GM20000 (cell line): Measurements from ENCODE around the gene SLC25A41.

Experiments used
- DNase-seq: peaks from one replicate; pipeline ENCODE4 v3.0.0; 2012; ENCODE audit warnings: low spot score
- TF ChIP-seq, protein P1 (sequence below): IDR thresholded peaks from 2 replicates; pipeline ENCODE4 v1.5.1; 2012; ENCODE audit warnings: mild to moderate bottlenecking, control low read depth; ENCODE audit errors: extremely low read depth, missing control alignments

The SLC25A41 gene

DNA sequence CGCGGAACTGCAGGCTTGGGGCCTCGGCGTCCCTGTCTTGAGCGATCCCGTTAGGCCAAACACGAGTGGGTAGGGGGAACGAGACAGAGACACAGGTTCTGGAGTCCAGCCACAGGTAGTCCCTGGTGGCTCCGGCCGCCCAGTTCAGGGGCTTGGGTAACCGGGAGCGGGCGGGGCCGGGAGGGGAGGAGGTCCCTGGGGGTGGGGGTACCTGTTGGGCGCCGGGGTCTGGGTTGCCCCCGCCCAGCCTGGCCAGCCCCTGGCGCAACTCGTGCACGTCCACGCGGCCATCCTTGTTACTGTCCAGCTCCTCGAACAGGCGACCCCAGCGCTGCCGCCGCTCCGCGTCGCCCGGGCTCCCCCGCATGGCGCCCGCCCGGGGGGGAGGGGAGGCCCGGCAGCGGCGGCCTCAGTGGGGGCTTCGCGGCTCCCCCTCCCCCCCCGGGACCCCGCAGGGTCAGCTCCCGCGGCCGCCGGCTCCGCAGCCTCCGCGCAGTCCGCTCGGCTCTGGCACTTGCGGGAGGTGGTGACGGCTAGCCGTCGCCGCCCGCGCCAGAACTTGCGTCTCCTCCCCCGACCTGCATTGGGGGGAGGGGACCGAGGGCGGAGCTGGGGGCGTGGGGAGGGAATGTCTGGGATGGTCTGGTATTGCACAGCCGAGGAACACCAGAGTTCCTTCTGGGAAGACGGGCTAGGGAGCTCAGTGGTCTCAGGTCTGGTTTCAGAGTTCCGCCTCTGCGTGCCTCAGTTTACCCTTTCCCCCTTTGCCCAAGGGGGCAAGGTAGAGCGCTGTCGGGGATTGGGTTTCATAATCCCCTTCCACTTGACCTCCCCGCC is 25.9 kb upstream of the SLC25A41 start, which contains the start of gene SLC25A23:
SLC25A23 (minus strand) TSS at position 531 of the 837 bp plus-strand sequence; CDS start at position 367, 164 bp downstream.
- TF ChIP-seq, protein P1, sequence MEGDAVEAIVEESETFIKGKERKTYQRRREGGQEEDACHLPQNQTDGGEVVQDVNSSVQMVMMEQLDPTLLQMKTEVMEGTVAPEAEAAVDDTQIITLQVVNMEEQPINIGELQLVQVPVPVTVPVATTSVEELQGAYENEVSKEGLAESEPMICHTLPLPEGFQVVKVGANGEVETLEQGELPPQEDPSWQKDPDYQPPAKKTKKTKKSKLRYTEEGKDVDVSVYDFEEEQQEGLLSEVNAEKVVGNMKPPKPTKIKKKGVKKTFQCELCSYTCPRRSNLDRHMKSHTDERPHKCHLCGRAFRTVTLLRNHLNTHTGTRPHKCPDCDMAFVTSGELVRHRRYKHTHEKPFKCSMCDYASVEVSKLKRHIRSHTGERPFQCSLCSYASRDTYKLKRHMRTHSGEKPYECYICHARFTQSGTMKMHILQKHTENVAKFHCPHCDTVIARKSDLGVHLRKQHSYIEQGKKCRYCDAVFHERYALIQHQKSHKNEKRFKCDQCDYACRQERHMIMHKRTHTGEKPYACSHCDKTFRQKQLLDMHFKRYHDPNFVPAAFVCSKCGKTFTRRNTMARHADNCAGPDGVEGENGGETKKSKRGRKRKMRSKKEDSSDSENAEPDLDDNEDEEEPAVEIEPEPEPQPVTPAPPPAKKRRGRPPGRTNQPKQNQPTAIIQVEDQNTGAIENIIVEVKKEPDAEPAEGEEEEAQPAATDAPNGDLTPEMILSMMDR = no peak
- peak; percentile 94 for DNase-seq

DNA sequence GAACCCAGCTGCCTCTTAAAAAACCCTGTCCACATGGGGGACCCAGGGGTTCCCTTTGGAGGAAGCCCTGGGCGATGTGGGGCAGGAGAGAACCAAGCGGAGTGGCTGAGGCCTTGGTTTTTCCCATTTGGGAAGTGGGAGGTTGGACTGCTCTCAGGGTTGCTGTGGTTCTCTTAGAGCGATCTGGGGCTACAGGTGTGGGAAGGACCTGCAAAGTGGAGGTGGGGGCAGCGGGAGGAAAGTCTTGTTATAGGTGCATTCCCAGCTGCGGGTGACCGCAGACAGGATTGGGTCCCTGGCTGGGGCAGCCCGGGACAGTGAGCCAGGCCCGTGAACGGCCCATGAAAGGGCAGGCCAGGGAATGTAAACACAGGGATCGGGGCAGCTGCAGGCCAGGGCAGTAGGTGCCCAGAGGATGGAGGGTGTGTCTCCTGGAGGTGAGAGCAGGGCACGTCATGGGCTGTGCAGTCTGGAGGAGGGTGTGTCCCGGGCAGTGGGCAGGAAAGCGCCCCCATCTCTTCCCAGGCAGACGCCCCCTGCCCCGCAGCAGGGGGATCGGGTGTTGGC is 25.2 kb upstream of the SLC25A41 start:
- DNase-seq = peak; percentile 37
- TF ChIP-seq, protein P1 = no peak

DNA sequence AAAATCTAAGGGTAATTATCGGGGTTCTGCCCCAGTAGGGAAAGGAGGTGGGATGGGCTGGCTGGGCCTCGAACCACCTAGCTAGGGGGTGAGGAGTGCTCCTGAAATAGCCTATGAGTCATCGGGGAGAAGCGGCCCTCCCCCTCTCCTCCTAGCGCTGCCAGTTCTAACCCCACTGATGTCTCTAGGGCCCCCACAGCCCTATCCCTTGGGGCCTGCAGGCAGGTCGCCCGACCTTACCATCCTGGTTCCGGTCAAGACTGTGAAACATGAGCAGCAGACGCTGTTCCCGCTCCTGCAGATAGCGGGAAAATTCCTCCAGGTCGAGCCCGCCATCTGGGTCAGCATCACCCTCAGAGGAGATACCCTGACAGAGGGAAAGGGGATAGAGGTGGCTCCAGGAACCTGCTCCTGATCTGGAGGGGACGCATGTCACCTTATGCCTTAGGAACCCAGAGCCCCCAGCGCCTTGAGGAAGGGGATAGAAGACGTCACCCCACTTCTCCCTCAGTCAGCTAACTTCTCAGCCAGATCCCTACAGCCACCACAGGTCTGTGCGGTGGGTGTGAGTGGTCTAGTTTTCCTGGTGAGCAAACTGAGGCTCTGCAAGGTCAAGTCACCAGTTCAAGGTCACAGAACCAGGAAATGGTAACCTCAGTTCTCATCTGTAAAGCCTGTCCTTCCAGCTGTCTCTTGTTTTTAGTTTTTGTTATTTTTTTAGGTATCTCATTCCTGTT is 24.6 kb upstream of the SLC25A41 start:
- peak; percentile 71 for DNase-seq
- TF ChIP-seq, protein P1 = no peak

DNA sequence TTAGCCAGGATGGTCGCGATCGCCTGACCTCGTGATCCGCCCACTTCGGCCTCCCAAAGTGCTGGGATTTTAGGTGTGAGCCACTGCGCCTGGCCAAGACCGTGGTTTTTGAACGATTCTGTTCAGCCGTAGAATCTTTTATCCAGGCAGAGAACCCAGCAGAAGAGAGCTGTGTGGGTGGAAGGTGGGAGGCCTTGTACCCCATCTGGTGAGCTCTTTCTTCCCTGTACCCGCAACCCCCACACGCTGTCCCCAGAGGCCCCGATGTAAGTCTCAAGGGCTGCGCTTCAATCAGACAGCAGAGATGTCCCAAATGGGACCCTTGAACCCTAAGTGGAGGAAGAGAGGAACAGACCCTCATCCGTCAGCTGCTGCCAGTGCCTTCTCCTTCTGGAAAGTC is 22.4 kb upstream of the SLC25A41 start:
- TF ChIP-seq, protein P1 = no peak
- no peak for DNase-seq

DNA sequence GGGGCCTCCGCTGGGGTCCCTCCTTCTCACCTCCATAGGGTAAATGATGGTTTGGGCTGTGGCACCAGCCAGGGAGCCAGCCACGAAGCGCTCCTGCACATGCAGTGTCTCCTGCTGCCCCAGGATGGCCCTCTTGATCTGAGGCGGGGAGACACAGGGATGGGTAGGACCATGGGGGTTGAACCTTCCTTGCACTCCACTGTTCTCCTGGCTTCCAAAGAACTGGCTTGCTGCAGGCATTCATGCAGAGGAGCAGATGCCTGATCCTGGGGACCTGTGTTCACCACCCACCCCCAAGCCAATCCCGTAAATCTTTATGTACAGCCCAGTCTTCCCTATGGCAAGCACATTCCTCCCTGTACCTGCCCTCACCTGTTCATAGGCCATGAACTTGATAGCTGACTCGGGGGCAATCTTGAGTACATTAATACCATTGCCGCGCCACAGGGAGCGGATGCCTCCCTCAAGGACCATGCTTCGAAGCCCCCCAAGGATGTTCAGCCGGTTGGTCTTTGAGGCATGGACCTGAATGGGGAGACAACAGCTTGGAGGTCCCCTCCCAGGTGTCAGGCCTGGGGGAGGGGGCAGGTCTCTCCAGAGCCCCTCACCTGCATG is 20.5 kb upstream of the SLC25A41 start:
- DNase-seq = no peak
- TF ChIP-seq, protein P1 = no peak

DNA sequence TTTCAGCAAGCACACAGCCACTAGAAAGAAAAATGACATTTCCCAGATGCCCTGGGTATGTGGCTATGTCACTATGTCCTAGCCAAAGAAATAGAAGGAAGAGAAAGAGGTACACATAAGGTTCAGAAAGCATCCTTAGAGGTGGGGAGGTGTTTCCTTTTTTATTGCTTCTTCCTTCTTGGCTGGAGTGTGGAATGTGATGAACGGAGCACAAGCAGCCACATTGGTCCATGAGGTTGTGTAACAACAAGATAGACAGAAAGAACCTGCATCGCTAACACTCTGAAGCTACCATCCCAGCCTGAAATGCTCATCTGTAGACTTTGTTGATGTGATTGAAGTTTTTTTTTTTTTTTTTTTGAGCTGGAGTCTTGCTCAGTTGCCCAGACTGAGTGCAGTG is 19.3 kb upstream of the SLC25A41 start:
- no peak for DNase-seq
- TF ChIP-seq, protein P1 = no peak
